Liver (tissue), 9 donors: ENCODE results near the gene AMACR. TPM values are rescaled to one million over a fixed set of nuclear protein-coding genes. Genes with fewer than 3 reads are reported as not detected.
A peak's percentile ranks its signal among the peaks of the same experiment; 100 is the strongest.

Source experiments
- DNase-seq: peaks from one replicate; pipeline ENCODE4 v3.0.0-alpha.2; 2017; ENCODE audit warnings: low spot score
- H3K27ac ChIP-seq, 2 donors: one replicate each; pipeline ENCODE4 v1.7.0; 2013; ENCODE audit warnings: inconsistent platforms in 2 of 2, low read length in 2 of 2, control low read depth in 1 of 2, low read depth in 1 of 2, mild to moderate bottlenecking in 1 of 2
- H3K27me3 ChIP-seq, 4 donors: one replicate each; pipeline versions ENCODE4 v1.6.1 to v1.7.0; 2013; ENCODE audit warnings: low read length in 3 of 4, inconsistent platforms in 1 of 4, mild to moderate bottlenecking in 1 of 4, moderate library complexity in 1 of 4; ENCODE audit not compliant: control insufficient read depth in 4 of 4, insufficient read depth in 4 of 4
- H3K36me3 ChIP-seq, 4 donors: one replicate each; pipeline versions ENCODE4 v1.6.1 to v1.7.0; 2013; ENCODE audit warnings: low read length in 3 of 4, mild to moderate bottlenecking in 3 of 4, low read depth in 1 of 4, moderate library complexity in 1 of 4; ENCODE audit not compliant: control insufficient read depth in 4 of 4, insufficient read depth in 3 of 4
- H3K4me1 ChIP-seq, 4 donors: one replicate each; pipeline versions ENCODE4 v1.6.1 to v1.7.0; 2013; ENCODE audit warnings: low read length in 3 of 4, mild to moderate bottlenecking in 3 of 4, moderate library complexity in 1 of 4; ENCODE audit not compliant: control insufficient read depth in 4 of 4, insufficient read depth in 4 of 4
- H3K4me3 ChIP-seq, 3 donors: one replicate each; pipeline versions ENCODE4 v1.6.1 to v1.7.0; 2013; ENCODE audit warnings: low read length in 3 of 3, control low read depth in 1 of 3, low read depth in 1 of 3, mild to moderate bottlenecking in 1 of 3
- H3K9ac ChIP-seq, 2 donors: one replicate each; pipeline ENCODE4 v1.7.0; 2013; ENCODE audit warnings: low read length in 2 of 2, mild to moderate bottlenecking in 2 of 2, moderate library complexity in 2 of 2, control low read depth in 1 of 2, low read depth in 1 of 2
- H3K9me3 ChIP-seq, 4 donors: one replicate each; pipeline versions ENCODE4 v1.6.1 to v1.7.0; 2013; ENCODE audit warnings: low read length in 3 of 4; ENCODE audit not compliant: control insufficient read depth in 4 of 4
- EGR1 ChIP-seq, 2 donors: IDR thresholded peaks; 2 replicates each; pipeline ENCODE4 v1.6.1; 2016 to 2018; ENCODE audit warnings: antibody characterized with exemption in 2 of 2, low read depth in 2 of 2
- FOXA1 ChIP-seq: IDR thresholded peaks from 2 replicates; pipeline ENCODE4 v1.6.1; 2016; ENCODE audit warnings: antibody characterized with exemption
- FOXA2 ChIP-seq: IDR thresholded peaks from 2 replicates; pipeline ENCODE4 v1.6.1; 2016; ENCODE audit warnings: antibody characterized with exemption
- GABPA ChIP-seq, 2 donors: IDR thresholded peaks in 1 of 2; conservative IDR thresholded peaks in 1 of 2; 2 replicates each; pipeline ENCODE4 v1.6.1; 2016; ENCODE audit warnings: antibody characterized with exemption in 2 of 2, mild to moderate bottlenecking in 1 of 2, moderate library complexity in 1 of 2
- HNF4A ChIP-seq, 2 donors: conservative IDR thresholded peaks; 2 replicates each; pipeline ENCODE4 v1.6.1; 2016; ENCODE audit warnings: antibody characterized with exemption in 2 of 2, mild to moderate bottlenecking in 2 of 2
- HNF4G ChIP-seq: IDR thresholded peaks from 2 replicates; pipeline ENCODE4 v1.6.1; 2016; ENCODE audit warnings: antibody characterized with exemption
- JUND ChIP-seq, 2 donors: IDR thresholded peaks; 2 replicates each; pipeline ENCODE4 v1.6.1; 2016; ENCODE audit warnings: antibody characterized with exemption in 2 of 2
- NR2F2 ChIP-seq: IDR thresholded peaks from 2 replicates; pipeline ENCODE4 v1.6.1; 2016; ENCODE audit warnings: antibody characterized with exemption
- RAD21 ChIP-seq, 2 donors: IDR thresholded peaks; 2 replicates each; pipeline ENCODE4 v1.6.1; 2016; ENCODE audit warnings: antibody characterized with exemption in 2 of 2, mild to moderate bottlenecking in 2 of 2
- RXRA ChIP-seq, 2 donors: IDR thresholded peaks; 2 replicates each; pipeline ENCODE4 v1.6.1; 2017 to 2018; ENCODE audit warnings: antibody characterized with exemption in 2 of 2, mild to moderate bottlenecking in 1 of 2
- SP1 ChIP-seq: IDR thresholded peaks from 2 replicates; pipeline ENCODE4 v1.6.1; 2018; ENCODE audit warnings: antibody characterized with exemption, mild to moderate bottlenecking
- TAF1 ChIP-seq: conservative IDR thresholded peaks from 2 replicates; pipeline ENCODE4 v1.6.1; 2016; ENCODE audit warnings: antibody characterized with exemption, mild to moderate bottlenecking
- YY1 ChIP-seq: IDR thresholded peaks from 2 replicates; pipeline ENCODE4 v1.6.1; 2016; ENCODE audit warnings: antibody characterized with exemption, mild to moderate bottlenecking
- WGBS: extraction: QIAGEN DNeasy Blood & Tissue Kit; methylation state at CpG from one replicate; pipeline ENCODE4 v1.1.7; 2013; 5-methylcytosine and 5-hydroxymethylcytosine counted together
- polyA plus RNA-seq, 2 donors: library from polyadenylated mRNA; stranded (reverse) in 1 of 2; unstranded in 1 of 2; fragments of 200-250 nt in 1 of 2; fragments of >200 nt in 1 of 2; fragmentation: Nextera tagmentation in 1 of 2; extraction: Ambion mirVana in 1 of 2; gene quantifications; one replicate each; pipeline versions ENCODE4 v1.2.1 to v1.2.3, GENCODE V29; 2013 to 2015
- total RNA-seq, 2 donors: library from RNA; depleted of rRNA; stranded (reverse); fragments of >200 nt; gene quantifications; one replicate each; pipeline ENCODE4 v1.2.3, GENCODE V29; 2014
- TF ChIP-seq, protein P1 (sequence below): fragments of 150-350 bp; IDR thresholded peaks from 2 replicates; pipeline ENCODE4 v1.5.1; 2017; ENCODE audit warnings: improper control_type of control experiment, low read depth, low read length; ENCODE audit not compliant: missing input control
- TF ChIP-seq, protein P2 (sequence below): IDR thresholded peaks from 2 replicates; pipeline ENCODE4 v1.6.1; 2016; ENCODE audit warnings: antibody characterized with exemption
- TF ChIP-seq, protein P3 (sequence below): IDR thresholded peaks from 2 replicates; pipeline ENCODE4 v1.6.1; 2016; ENCODE audit warnings: antibody characterized with exemption, mild to moderate bottlenecking
- TF ChIP-seq, protein P4 (sequence below): IDR thresholded peaks from 2 replicates; pipeline ENCODE4 v1.6.1; 2016; ENCODE audit warnings: antibody characterized with exemption
- TF ChIP-seq, protein P5 (sequence below): IDR thresholded peaks from 2 replicates; pipeline ENCODE4 v1.6.1; 2016; ENCODE audit warnings: antibody characterized with exemption
- donor health status: healthy.
- donor health status: healthy.
- donor health status: healthy.
- donor health status: healthy.
- donor health status: healthy.

The AMACR gene
- total and polyA plus RNA-seq, 4 donors = 15.6 to 48.5 (median 31.7) TPM

DNA sequence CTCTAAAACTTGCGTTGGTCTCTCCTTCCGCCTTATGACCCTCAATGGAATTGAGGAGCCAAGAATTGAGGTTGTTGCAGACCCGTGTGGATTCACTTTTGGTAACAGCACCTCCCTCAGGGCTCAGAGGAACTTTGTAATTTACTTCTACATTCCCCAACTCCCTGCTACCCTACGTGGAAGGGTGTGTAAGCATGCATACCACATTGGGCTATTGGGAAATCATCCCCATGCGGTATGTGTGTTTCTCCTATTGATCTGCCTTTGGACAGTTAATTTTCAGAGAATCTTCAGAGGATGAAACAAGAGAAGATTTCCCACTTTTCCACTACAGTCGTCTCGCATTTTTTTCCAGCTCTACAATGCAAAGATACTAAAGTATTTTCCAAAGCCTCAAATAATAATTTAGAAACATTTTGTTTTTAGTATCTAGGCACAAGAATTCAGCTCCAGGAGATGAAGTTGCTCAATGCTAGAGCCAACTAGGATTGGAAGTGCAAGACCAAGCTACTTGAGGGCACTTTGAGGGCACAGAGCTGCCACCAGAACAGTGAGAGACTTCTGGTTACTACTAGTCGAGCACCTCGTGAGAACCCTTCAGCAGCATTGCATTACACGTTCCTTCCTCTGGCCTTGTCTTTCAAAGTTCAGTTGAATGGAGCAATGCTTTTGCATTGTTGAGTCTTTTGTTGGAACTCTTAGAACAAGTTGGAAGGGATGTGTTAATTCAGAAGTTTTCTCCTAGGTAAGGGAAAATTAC lies 31.7 kb upstream of the AMACR start:
- Histone ChIP-seq H3K9me3 (no peaks in the 10 kb centered on the region), H3K27me3 (no peaks in the 10 kb centered on the region), H3K36me3 (no peaks in the 10 kb centered on the region), H3K27ac (no peak overlapping the region), H3K9ac (no peak overlapping the region), H3K4me1 (peaks cover 10 to 24% (median 11%) of the 10 kb centered on the region in 4 donors), H3K4me3 (no peak overlapping the region)
- WGBS = 72% methylated on average over 10 of the region's 10 CpGs
- TF ChIP-seq FOXA2 (no peak), HNF4A (conservative IDR thresholded peaks at IDR 0.05) (peak; percentile 18 to 50), RXRA (IDR thresholded peaks at IDR 0.05) (peak in 1 of 2 donors; percentile 47)
- DNase-seq = no peak

DNA sequence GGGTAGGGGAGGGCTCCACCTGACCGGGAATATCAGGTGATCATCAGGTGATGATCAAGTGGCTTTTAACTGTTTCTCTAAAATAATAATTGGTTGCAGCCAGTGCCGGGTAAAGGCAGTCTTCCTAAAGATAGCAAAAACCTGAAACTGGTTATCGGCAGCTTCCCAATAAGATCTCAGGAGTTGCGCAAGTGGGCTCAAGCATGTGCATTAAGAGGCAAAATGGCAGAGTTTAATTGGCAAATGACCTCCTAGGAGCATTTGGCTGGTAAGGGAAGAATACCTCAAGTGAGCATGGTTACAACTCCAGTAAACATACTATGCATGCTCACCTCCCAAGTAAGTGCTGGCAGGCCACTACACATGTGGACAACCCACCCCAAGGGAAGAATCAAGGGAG lies 31.0 kb upstream of the AMACR start:
- Histone ChIP-seq H3K4me3 (no peak overlapping the region), H3K9ac (no peak overlapping the region)
- WGBS = 98% methylated on average over 4 of the region's 4 CpGs

More for the DNA sequence above, 31.0 kb upstream of the AMACR start:
- no peak for DNase-seq
- no peak for TF ChIP-seq HNF4A (conservative IDR thresholded peaks at IDR 0.05)
- TF ChIP-seq RXRA (IDR thresholded peaks at IDR 0.05) = no peak
- TF ChIP-seq FOXA2 = no peak
- TF ChIP-seq GABPA (IDR thresholded peaks at IDR 0.05 in 1 of 2, conservative IDR thresholded peaks at IDR 0.05 in 1 of 2) = no peak
- no peak for TF ChIP-seq NR2F2
- TF ChIP-seq, protein P1, sequence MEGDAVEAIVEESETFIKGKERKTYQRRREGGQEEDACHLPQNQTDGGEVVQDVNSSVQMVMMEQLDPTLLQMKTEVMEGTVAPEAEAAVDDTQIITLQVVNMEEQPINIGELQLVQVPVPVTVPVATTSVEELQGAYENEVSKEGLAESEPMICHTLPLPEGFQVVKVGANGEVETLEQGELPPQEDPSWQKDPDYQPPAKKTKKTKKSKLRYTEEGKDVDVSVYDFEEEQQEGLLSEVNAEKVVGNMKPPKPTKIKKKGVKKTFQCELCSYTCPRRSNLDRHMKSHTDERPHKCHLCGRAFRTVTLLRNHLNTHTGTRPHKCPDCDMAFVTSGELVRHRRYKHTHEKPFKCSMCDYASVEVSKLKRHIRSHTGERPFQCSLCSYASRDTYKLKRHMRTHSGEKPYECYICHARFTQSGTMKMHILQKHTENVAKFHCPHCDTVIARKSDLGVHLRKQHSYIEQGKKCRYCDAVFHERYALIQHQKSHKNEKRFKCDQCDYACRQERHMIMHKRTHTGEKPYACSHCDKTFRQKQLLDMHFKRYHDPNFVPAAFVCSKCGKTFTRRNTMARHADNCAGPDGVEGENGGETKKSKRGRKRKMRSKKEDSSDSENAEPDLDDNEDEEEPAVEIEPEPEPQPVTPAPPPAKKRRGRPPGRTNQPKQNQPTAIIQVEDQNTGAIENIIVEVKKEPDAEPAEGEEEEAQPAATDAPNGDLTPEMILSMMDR = no peak
- TF ChIP-seq, protein P2, sequence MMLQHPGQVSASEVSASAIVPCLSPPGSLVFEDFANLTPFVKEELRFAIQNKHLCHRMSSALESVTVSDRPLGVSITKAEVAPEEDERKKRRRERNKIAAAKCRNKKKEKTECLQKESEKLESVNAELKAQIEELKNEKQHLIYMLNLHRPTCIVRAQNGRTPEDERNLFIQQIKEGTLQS = no peak
- TF ChIP-seq, protein P3, sequence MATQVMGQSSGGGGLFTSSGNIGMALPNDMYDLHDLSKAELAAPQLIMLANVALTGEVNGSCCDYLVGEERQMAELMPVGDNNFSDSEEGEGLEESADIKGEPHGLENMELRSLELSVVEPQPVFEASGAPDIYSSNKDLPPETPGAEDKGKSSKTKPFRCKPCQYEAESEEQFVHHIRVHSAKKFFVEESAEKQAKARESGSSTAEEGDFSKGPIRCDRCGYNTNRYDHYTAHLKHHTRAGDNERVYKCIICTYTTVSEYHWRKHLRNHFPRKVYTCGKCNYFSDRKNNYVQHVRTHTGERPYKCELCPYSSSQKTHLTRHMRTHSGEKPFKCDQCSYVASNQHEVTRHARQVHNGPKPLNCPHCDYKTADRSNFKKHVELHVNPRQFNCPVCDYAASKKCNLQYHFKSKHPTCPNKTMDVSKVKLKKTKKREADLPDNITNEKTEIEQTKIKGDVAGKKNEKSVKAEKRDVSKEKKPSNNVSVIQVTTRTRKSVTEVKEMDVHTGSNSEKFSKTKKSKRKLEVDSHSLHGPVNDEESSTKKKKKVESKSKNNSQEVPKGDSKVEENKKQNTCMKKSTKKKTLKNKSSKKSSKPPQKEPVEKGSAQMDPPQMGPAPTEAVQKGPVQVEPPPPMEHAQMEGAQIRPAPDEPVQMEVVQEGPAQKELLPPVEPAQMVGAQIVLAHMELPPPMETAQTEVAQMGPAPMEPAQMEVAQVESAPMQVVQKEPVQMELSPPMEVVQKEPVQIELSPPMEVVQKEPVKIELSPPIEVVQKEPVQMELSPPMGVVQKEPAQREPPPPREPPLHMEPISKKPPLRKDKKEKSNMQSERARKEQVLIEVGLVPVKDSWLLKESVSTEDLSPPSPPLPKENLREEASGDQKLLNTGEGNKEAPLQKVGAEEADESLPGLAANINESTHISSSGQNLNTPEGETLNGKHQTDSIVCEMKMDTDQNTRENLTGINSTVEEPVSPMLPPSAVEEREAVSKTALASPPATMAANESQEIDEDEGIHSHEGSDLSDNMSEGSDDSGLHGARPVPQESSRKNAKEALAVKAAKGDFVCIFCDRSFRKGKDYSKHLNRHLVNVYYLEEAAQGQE = no peak
- no peak for TF ChIP-seq SP1
- TF ChIP-seq FOXA1 = no peak
- no peak for TF ChIP-seq RAD21 (IDR thresholded peaks at IDR 0.05)
- TF ChIP-seq, protein P4, sequence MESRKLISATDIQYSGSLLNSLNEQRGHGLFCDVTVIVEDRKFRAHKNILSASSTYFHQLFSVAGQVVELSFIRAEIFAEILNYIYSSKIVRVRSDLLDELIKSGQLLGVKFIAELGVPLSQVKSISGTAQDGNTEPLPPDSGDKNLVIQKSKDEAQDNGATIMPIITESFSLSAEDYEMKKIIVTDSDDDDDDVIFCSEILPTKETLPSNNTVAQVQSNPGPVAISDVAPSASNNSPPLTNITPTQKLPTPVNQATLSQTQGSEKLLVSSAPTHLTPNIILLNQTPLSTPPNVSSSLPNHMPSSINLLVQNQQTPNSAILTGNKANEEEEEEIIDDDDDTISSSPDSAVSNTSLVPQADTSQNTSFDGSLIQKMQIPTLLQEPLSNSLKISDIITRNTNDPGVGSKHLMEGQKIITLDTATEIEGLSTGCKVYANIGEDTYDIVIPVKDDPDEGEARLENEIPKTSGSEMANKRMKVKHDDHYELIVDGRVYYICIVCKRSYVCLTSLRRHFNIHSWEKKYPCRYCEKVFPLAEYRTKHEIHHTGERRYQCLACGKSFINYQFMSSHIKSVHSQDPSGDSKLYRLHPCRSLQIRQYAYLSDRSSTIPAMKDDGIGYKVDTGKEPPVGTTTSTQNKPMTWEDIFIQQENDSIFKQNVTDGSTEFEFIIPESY = no peak
- TF ChIP-seq EGR1 (IDR thresholded peaks at IDR 0.05; ENCODE audit: low read depth in 2 of 2) = no peak
- TF ChIP-seq TAF1 = no peak
- no peak for TF ChIP-seq JUND (IDR thresholded peaks at IDR 0.05)
- TF ChIP-seq, protein P5, sequence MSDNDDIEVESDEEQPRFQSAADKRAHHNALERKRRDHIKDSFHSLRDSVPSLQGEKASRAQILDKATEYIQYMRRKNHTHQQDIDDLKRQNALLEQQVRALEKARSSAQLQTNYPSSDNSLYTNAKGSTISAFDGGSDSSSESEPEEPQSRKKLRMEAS = no peak
- TF ChIP-seq HNF4G = no peak
- TF ChIP-seq YY1 = no peak
- H3K9me3 ChIP-seq = no peaks in the 10 kb centered on the region
- peaks cover 13 to 27% (median 14%) of the 10 kb centered on the region in 4 donors for H3K4me1 ChIP-seq
- no peak overlapping the region for H3K27ac ChIP-seq
- H3K27me3 ChIP-seq = no peaks in the 10 kb centered on the region
- no peaks in the 10 kb centered on the region for H3K36me3 ChIP-seq
